GM13976 (cell line): ENCODE data around the gene TRAP1.

Experiments
- DNase-seq: peaks from one replicate; pipeline ENCODE4 v3.0.0; 2012; ENCODE audit warnings: low spot score
- CTCF ChIP-seq: IDR thresholded peaks from 2 replicates; pipeline ENCODE4 v1.5.1; 2012; ENCODE audit warnings: borderline replicate concordance, mild to moderate bottlenecking; ENCODE audit not compliant: insufficient read depth; ENCODE audit errors: extremely low read depth, missing control alignments, control extremely low read depth
- in situ Hi-C: fragments of 300-500 bp; cut with MboI; formaldehyde crosslinking; loops from one replicate; pipeline ENCODE4 v1.12.0; 2022; ENCODE audit warnings: low sequenced_read_pairs, mixed read lengths, inconsistent platforms; ENCODE audit not compliant: unreplicated experiment

TRAP1 gene

GRCh38 chr16:3702082-3702481, 15.2 kb downstream of the TRAP1 start:
- TF ChIP-seq CTCF, result no peak
- in situ Hi-C loops, result no loop called here
- DNase-seq, result no peak

GRCh38 chr16:3701531-3701930, 15.8 kb downstream of the TRAP1 start:
- no peak for TF ChIP-seq CTCF
- DNase-seq, result no peak
- in situ Hi-C loops, result no loop called here

- in situ Hi-C loops, result no loop called here
- no peak for DNase-seq
- no peak for TF ChIP-seq CTCF
Measured at GRCh38 chr16:3698941-3699340, 18.4 kb downstream of the TRAP1 start.

GRCh38 chr16:3696425-3697218, 20.7 kb downstream of the TRAP1 start:
- DNase-seq, result no peak
- in situ Hi-C loops, result no loop called here
- TF ChIP-seq CTCF, result no peak

- TF ChIP-seq CTCF, result no peak
- in situ Hi-C loops, result no loop called here
- peak; percentile 53 for DNase-seq
Measured at GRCh38 chr16:3695610-3696369, 21.5 kb downstream of the TRAP1 start.

- in situ Hi-C loops, result loop anchor here (5.0 kb wide), 1 partner anchor 183 kb away; no protein-coding TSS in a partner anchor
- no peak for TF ChIP-seq CTCF
- no peak for DNase-seq
Measured at GRCh38 chr16:3694051-3694450, 23.3 kb downstream of the TRAP1 start.
